ENCODE measurements around the gene HCN4. TPM values are rescaled to one million over a fixed set of nuclear protein-coding genes. Genes with fewer than 3 reads are reported as not detected.

HCN4 gene
- 0.15 to 0.40 TPM (median 0.32 TPM) in 5 replicates for total RNA-seq (2022; extraction: Qiagen RNA extraction; ENCODE audit: low read depth)

DNA sequence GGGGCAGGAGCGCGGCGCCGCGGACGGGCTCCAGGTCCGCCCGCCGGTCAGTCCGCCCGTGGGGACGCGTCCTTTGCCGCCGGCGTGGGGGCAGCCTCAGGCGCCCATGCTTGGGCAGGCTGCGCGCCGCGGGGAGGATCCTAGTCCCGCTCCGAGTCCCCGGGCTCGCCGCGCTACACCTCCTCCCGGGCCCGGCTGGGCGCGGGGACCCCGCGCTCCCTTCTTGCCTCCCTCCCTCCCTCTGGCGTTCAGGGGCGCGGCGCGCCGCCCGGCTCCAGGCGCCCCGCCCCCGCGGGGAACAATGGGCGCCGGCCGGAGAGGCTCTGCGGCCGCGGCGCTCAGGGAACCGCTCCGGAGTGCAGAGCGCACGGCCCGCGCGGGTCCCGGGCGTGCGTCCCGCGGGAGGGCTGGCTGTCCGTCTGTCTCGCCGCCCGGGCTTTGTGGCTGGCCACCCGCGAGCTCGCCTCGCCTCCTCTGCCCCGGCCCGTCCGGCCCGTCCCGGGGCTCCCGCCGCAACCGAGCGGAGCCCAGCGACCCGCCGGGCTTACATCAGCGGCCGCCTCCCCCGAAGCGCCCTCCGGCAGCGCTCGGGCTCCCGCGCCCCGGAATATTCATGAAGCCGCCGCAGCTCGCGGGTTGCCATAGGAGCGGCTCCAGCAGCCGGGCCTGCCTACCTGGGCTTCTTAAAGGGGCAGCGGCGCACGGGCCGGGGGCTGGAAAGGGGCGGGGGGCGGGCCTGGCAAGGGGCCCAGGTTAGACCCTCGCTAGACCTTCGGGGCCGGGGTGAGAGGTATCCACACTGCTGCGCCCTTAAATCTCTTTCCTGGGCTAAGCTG, at the start of gene HCN4:
TSS of gene HCN4 (minus strand) at position 658 of the 836 bp plus-strand sequence. CDS start 688 bp downstream, outside the sequence.

Other genes starting within 250 kb of the HCN4 start
- gene REC114, start 74.2 kb upstream of the HCN4 start, total RNA-seq (2022; extraction: Qiagen RNA extraction; ENCODE audit: low read depth), result not detected in 5 replicates